Thoracic aorta (tissue), 2 donors: ENCODE measurements around the gene RELL1. TPM values are rescaled to one million over a fixed set of nuclear protein-coding genes. Genes with fewer than 3 reads are reported as not detected.

Experiments used
- ATAC-seq: fragments of 150-250 bp; one replicate; pipeline ENCODE4 v1.8.0; 2017; ENCODE audit warnings: low read depth; ENCODE audit not compliant: insufficient number of reproducible peaks, low FRiP score
- DNase-seq: peaks from one replicate; pipeline ENCODE4 v3.0.0-alpha.2; 2020; ENCODE audit warnings: low spot score
- H3K27ac ChIP-seq, 2 donors: fragments of 200-600 bp; sonication (generic); 1 replicate in 1 of 2; 2 replicates in 1 of 2; pipeline ENCODE4 v1.5.1; 2016; ENCODE audit warnings: mild to moderate bottlenecking in 2 of 2, moderate library complexity in 2 of 2
- H3K27me3 ChIP-seq: fragments of 200-600 bp; sonication (generic); replicated peaks from 2 replicates; pipeline ENCODE4 v1.6.0; 2016; ENCODE audit warnings: mild to moderate bottlenecking; ENCODE audit not compliant: insufficient read depth
- H3K36me3 ChIP-seq: fragments of 200-600 bp; sonication (generic); one replicate; pipeline ENCODE4 v1.5.1; 2016
- H3K4me1 ChIP-seq, 2 donors: fragments of 200-600 bp; sonication (generic); 1 replicate in 1 of 2; 2 replicates in 1 of 2; pipeline versions ENCODE4 v1.5.1 to v1.6.0; 2016; ENCODE audit warnings: low read depth in 2 of 2, mild to moderate bottlenecking in 1 of 2; ENCODE audit not compliant: control insufficient read depth in 1 of 2
- H3K4me3 ChIP-seq: fragments of 200-600 bp; sonication (generic); 2 replicates; pipeline ENCODE4 v1.5.1; 2016; ENCODE audit warnings: mild to moderate bottlenecking
- H3K9me3 ChIP-seq: fragments of 200-600 bp; sonication (generic); 2 replicates; pipeline ENCODE4 v1.5.1; 2016
- CTCF ChIP-seq: fragments of 200-600 bp; sonication (generic); IDR thresholded peaks from one replicate; pipeline ENCODE4 v1.5.1; 2019; ENCODE audit warnings: antibody characterized with exemption
- total RNA-seq, 2 donors: library from RNA; depleted of rRNA; stranded (reverse); fragments of >200 nt; gene quantifications; one replicate each; pipeline versions ENCODE4 v1.1.0 to v1.2.3, GENCODE V29; 2016

The RELL1 gene
- total RNA-seq, 2 donors from 2014 or later = 46.7 to 69.3 TPM

GRCh38 chr4:37588150-37588549 lies 98.0 kb downstream of the RELL1 start:
- H3K27me3 ChIP-seq = no peaks in the 10 kb centered on the region
- DNase-seq (no peak), ATAC-seq (no peak)
- H3K27ac ChIP-seq = no peak overlapping the region
- no peaks in the 10 kb centered on the region for H3K9me3 ChIP-seq
- no peaks in the 10 kb centered on the region for H3K4me1 ChIP-seq
- H3K36me3 ChIP-seq = no peaks in the 10 kb centered on the region
- no peak for TF ChIP-seq CTCF
- H3K4me3 ChIP-seq = no peak overlapping the region

GRCh38 chr4:37586194-37586593 lies 100.0 kb downstream of the RELL1 start:
- Histone ChIP-seq H3K27ac (no peak overlapping the region), H3K4me3 (no peak overlapping the region), H3K9me3 (peaks cover 7% of the 10 kb centered on the region), H3K4me1 (no peaks in the 10 kb centered on the region), H3K27me3 (no peaks in the 10 kb centered on the region), H3K36me3 (no peaks in the 10 kb centered on the region)
- no peak for DNase-seq
- no peak for ATAC-seq
- TF ChIP-seq CTCF = no peak

GRCh38 chr4:37584493-37585060 lies 101.6 kb downstream of the RELL1 start:
- Histone ChIP-seq H3K4me1 (no peaks in the 10 kb centered on the region), H3K4me3 (no peak overlapping the region), H3K9me3 (peaks cover 12% of the 10 kb centered on the region), H3K27me3 (no peaks in the 10 kb centered on the region), H3K27ac (no peak overlapping the region), H3K36me3 (no peaks in the 10 kb centered on the region)
- no peak for TF ChIP-seq CTCF
- ATAC-seq = no peak
- DNase-seq = no peak

- H3K9me3 ChIP-seq = peaks cover 12% of the 10 kb centered on the region
- H3K4me3 ChIP-seq = no peak overlapping the region
- H3K27me3 ChIP-seq = no peaks in the 10 kb centered on the region
- H3K27ac ChIP-seq = no peak overlapping the region
- no peaks in the 10 kb centered on the region for H3K4me1 ChIP-seq
- TF ChIP-seq CTCF = no peak
- ATAC-seq = no peak
- no peak for DNase-seq
- H3K36me3 ChIP-seq = no peaks in the 10 kb centered on the region
Observed at GRCh38 chr4:37584071-37584470, 102.1 kb downstream of the RELL1 start.

- TF ChIP-seq CTCF = no peak
- H3K27ac ChIP-seq = no peak overlapping the region
- no peaks in the 10 kb centered on the region for H3K36me3 ChIP-seq
- H3K9me3 ChIP-seq = peaks cover 5% of the 10 kb centered on the region
- ATAC-seq (no peak), DNase-seq (no peak)
- H3K4me1 ChIP-seq = no peaks in the 10 kb centered on the region
- H3K27me3 ChIP-seq = no peaks in the 10 kb centered on the region
- H3K4me3 ChIP-seq = no peak overlapping the region
Observed at GRCh38 chr4:37573566-37573965, 112.6 kb downstream of the RELL1 start.
